Karpas-422 (cell line): ENCODE data around the gene LONP1. TPM values are rescaled to one million over a fixed set of nuclear protein-coding genes. Genes with fewer than 3 reads are reported as not detected.

Experiments used
- DNase-seq: peaks from one replicate; pipeline ENCODE4 v3.0.0-alpha.2; 2015
- H2AFZ ChIP-seq: fragments of 200-600 bp; sonication (generic); 2 replicates; pipeline ENCODE4 v1.6.1; 2014; ENCODE audit warnings: antibody characterized with exemption, low read length, mixed read lengths
- H3K27ac ChIP-seq: fragments of 200-600 bp; sonication (generic); 2 replicates; pipeline ENCODE4 v1.5.1; 2014; ENCODE audit warnings: mild to moderate bottlenecking, low read length, moderate library complexity
- H3K27me3 ChIP-seq: fragments of 200-600 bp; sonication (generic); 2 replicates; pipeline ENCODE4 v1.6.1; 2014; ENCODE audit warnings: low read length, mixed read lengths
- H3K36me3 ChIP-seq: fragments of 200-600 bp; sonication (generic); 2 replicates; pipeline ENCODE4 v1.6.1; 2014; ENCODE audit warnings: low read length, mixed read lengths; ENCODE audit not compliant: insufficient read depth
- H3K4me1 ChIP-seq: fragments of 200-600 bp; sonication (generic); 2 replicates; pipeline ENCODE4 v1.6.1; 2014; ENCODE audit warnings: mild to moderate bottlenecking, low read length, mixed read lengths
- H3K4me2 ChIP-seq: fragments of 200-600 bp; sonication (generic); 2 replicates; pipeline ENCODE4 v1.6.1; 2014; ENCODE audit warnings: low read length, low read depth, mild to moderate bottlenecking; ENCODE audit not compliant: poor library complexity, severe bottlenecking
- H3K4me3 ChIP-seq: fragments of 200-600 bp; sonication (generic); 2 replicates; pipeline ENCODE4 v1.5.1; 2014; ENCODE audit warnings: mild to moderate bottlenecking, antibody characterized with exemption, low read length, mixed read lengths
- H3K79me2 ChIP-seq: fragments of 200-600 bp; sonication (generic); 2 replicates; pipeline ENCODE4 v1.6.1; 2014; ENCODE audit warnings: mild to moderate bottlenecking, low read length, mixed read lengths
- H3K9ac ChIP-seq: fragments of 200-600 bp; sonication (generic); 2 replicates; pipeline ENCODE4 v1.6.0; 2014; ENCODE audit warnings: low read length
- H3K9me2 ChIP-seq: fragments of 200-600 bp; sonication (generic), shearing (Covaris generic); replicated peaks from 2 replicates; pipeline ENCODE4 v1.6.0; 2014; ENCODE audit warnings: mild to moderate bottlenecking, low read length, moderate library complexity; ENCODE audit not compliant: insufficient read depth
- H3K9me3 ChIP-seq: fragments of 300-700, 200-600 bp; sonication (generic); 2 replicates; pipeline ENCODE4 v1.6.1; 2014; ENCODE audit warnings: low read length, mixed read lengths
- H4K20me1 ChIP-seq: fragments of 200-600 bp; sonication (generic); 2 replicates; pipeline ENCODE4 v1.6.1; 2014; ENCODE audit warnings: mild to moderate bottlenecking, antibody characterized with exemption, low read length, low read depth; ENCODE audit not compliant: insufficient read depth
- total RNA-seq: library from RNA; depleted of rRNA; stranded (reverse); fragments of >200 nt; shearing (Covaris generic); gene quantifications from 2 replicates; pipeline ENCODE4 v1.2.3, GENCODE V29; 2014; ENCODE audit warnings: low replicate concordance

The LONP1 gene
- total RNA-seq, 1 experiment from 2014 or later: 65.7 TPM

DNA sequence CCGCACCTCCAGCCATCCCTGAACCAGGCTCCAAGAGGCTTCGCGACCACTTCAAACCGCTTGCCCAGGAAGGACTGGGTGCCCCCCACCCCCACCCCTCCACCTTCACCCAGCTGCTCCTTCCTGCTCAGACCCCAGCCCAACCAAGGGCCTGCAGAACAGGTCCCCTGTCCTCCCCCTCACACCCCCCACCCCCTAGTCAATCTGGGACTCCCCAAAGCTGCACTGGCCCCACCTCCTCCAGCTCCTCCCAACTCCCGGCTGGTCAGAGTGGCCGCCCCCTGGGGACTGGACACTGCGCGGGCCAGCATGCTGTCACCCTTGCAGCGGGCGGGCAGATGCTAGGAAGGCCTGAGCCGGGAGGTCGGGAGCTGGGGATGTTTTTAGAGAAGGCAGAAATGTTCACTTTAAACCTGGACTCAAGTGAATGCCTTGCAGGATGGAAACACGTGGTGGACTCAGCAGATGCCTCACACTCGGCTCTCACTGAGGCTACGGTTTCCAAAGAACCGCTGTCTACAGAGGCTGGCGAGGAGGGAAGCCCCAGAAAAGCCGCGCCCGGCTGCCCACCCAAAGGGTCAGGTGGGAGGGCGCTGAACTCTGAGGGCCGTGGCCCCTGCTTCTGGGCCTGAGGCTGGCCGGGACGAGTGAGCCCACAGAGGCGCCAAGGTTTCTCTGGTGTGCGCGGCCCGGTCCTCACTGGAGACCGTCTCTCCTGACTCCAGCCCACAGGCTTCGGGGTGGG is 21.9 kb downstream of the LONP1 start:
- Histone ChIP-seq H3K79me2 (peaks cover 13% of the 10 kb centered on the region), H3K36me3 (peaks cover 4% of the 10 kb centered on the region; the same call in 1 of the 2 replicates), H2AFZ (no peak overlapping the region), H3K4me2 (no peak overlapping the region), H3K27ac (no peak overlapping the region), H4K20me1 (peaks cover 39% of the 10 kb centered on the region), H3K4me1 (no peaks in the 10 kb centered on the region), H3K9me3 (no peaks in the 10 kb centered on the region), H3K9me2 (no peaks in the 10 kb centered on the region), H3K4me3 (no peak overlapping the region), H3K27me3 (no peaks in the 10 kb centered on the region), H3K9ac (no peak overlapping the region)
- no peak for DNase-seq

DNA sequence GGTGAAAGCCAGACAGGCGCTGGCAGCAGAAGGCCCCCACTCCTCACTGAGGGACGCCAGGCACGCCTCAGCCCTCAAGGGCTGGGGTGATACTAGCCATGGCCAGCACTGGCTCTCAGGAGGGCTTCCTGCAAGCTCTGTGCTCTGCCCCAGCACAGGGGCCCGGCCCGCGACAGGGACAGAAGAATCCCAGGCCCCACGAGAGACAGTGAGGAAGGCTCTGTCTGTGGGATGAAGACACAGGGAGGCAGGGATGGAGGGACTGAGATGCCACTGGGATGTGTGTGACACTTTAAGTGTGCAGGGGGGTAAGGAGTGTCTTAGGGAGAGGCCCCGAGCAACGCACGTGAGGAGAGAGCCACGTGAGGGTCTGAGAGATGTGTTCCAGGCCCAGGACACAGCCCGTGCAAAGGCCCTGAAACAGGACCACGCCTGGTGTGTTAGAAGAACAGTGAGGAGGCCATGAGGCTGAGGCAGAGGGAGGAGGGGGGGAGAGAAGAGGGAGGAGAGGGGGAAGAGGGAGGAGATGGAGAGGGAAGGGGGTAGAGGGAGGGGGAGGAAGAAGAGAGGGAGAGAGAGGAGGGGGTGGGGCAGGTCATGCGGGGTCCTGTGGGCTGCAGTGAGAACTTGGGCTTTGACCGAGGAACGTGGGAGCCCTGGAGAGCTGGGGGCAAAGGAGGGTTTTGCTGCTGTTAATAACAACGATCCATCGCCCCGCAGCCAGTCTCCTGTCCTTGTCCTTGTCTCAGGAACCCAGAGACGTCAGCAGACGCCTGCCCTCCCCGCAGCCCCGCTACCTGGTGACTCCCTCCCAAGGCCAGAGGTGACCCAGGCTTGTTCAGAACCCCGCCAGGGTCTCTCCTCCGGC is 22.7 kb downstream of the LONP1 start:
- Histone ChIP-seq H3K4me3 (no peak overlapping the region), H3K9ac (no peak overlapping the region), H3K4me2 (no peak overlapping the region), H3K9me2 (no peaks in the 10 kb centered on the region), H3K27ac (no peak overlapping the region), H3K27me3 (no peaks in the 10 kb centered on the region), H2AFZ (no peak overlapping the region), H4K20me1 (peaks cover 47% of the 10 kb centered on the region), H3K79me2 (peaks cover 21% of the 10 kb centered on the region), H3K9me3 (no peaks in the 10 kb centered on the region), H3K36me3 (peaks cover 9% of the 10 kb centered on the region; the same call in 1 of the 2 replicates), H3K4me1 (peaks cover 5% of the 10 kb centered on the region)
- peak; percentile 74 for DNase-seq

- Histone ChIP-seq H3K4me2 (no peak overlapping the region), H4K20me1 (peaks cover 55% of the 10 kb centered on the region), H3K9me2 (no peaks in the 10 kb centered on the region), H3K27me3 (no peaks in the 10 kb centered on the region), H3K36me3 (peaks cover 17% of the 10 kb centered on the region), H2AFZ (no peak overlapping the region), H3K4me3 (no peak overlapping the region), H3K9ac (no peak overlapping the region), H3K79me2 (peaks cover 30% of the 10 kb centered on the region), H3K4me1 (peaks cover 12% of the 10 kb centered on the region), H3K27ac (no peak overlapping the region), H3K9me3 (no peaks in the 10 kb centered on the region)
- no peak for DNase-seq
These were observed 23.5 kb downstream of the LONP1 start for GRCh38 chr19:5696196-5697021.

GRCh38 chr19:5695649-5696195 is 24.2 kb downstream of the LONP1 start:
- peaks cover 36% of the 10 kb centered on the region for H3K79me2 ChIP-seq
- no peak overlapping the region for H3K27ac ChIP-seq
- DNase-seq: peak; percentile 60
- no peak overlapping the region for H3K4me2 ChIP-seq
- H3K9me2 ChIP-seq: no peaks in the 10 kb centered on the region
- no peak overlapping the region for H3K9ac ChIP-seq
- H3K36me3 ChIP-seq: peaks cover 23% of the 10 kb centered on the region
- no peak overlapping the region for H3K4me3 ChIP-seq
- no peaks in the 10 kb centered on the region for H3K9me3 ChIP-seq
- H4K20me1 ChIP-seq: peaks cover 61% of the 10 kb centered on the region
- H3K4me1 ChIP-seq: peaks cover 12% of the 10 kb centered on the region
- H3K27me3 ChIP-seq: no peaks in the 10 kb centered on the region
- no peak overlapping the region for H2AFZ ChIP-seq

DNA sequence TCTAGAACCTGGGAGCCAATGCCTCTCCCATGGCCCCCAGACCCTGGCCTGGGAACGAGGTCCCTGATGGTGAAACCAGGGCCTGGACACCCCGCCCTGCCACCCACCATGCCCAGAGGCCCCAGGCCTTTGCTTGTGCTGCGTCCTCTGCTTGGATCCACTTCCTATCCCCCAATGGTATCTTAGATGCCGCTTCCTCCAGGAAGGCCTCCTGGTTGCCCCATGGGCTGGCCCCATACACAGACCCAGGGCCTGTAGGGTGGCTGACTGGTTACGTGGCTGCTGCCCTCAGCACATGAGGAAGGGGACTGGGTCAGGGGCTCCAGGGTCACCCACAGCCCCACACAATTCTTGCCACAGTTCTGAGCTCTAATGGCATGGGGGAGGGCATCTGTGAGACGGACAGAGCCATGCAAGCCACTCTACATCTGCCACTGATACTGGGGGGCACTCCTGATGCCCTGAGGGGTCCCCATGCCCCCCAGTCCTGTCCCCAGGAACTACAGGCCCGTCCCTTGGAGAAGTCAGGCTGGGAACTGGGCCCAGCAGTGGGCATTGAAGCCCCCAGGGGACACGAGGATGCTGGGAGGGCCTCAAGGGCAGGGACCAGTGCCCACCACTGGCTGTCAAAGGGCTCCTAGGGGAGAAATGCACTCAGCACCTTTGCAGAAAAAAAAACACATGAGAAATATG is 24.8 kb downstream of the LONP1 start:
- Histone ChIP-seq H3K27me3 (no peaks in the 10 kb centered on the region), H3K27ac (no peak overlapping the region), H2AFZ (no peak overlapping the region), H3K4me3 (no peak overlapping the region), H3K9me2 (no peaks in the 10 kb centered on the region), H3K79me2 (peaks cover 43% of the 10 kb centered on the region), H3K36me3 (peaks cover 28% of the 10 kb centered on the region), H3K4me2 (no peak overlapping the region), H3K9me3 (no peaks in the 10 kb centered on the region), H3K4me1 (peaks cover 12% of the 10 kb centered on the region), H3K9ac (no peak overlapping the region), H4K20me1 (peaks cover 63% of the 10 kb centered on the region)
- DNase-seq: no peak

DNA sequence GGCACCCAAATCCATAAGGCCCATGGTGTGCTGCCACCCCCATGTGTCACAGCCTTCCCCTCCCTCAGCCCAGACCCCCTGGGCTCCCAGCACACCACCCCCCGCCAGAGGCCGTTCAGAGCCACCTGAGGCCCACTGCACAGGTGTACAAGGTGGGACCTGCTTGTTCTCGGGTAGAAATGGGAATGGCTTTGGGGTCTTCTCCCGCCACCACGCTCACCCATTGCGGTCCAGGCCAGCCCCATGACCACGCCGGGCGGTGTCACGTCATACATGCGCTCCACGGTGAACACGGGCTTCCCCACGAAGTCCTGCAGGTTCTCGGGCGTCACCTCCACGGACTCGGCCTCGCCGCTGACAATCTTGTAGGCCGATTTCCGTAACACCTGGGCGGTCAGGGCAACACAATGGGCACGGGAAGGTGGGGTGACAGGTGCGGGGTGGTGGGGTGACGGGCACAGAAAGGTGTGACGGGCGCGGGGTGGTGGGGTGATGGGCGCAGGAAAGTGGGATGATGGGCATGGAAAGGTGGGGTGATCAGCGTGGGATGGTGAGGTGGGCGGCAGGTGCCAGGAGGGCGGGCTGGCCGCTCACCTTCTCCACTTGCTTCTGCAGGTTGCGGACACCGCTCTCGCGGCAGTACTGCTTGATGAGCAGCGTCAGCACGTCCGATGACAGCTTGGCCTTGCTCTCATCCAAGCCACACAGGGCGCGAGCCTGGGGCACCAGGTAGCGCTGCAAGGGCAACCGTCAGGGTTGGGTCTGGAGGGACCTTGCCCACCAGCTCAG is 25.6 kb downstream of the LONP1 start:
- Histone ChIP-seq H3K4me2 (no peak overlapping the region), H3K79me2 (peaks cover 43% of the 10 kb centered on the region), H2AFZ (no peak overlapping the region)

More for the DNA sequence above, 25.6 kb downstream of the LONP1 start:
- DNase-seq: no peak
- Histone ChIP-seq H3K4me1 (peaks cover 15% of the 10 kb centered on the region), H3K4me3 (no peak overlapping the region), H3K27me3 (no peaks in the 10 kb centered on the region), H3K27ac (no peak overlapping the region), H4K20me1 (peaks cover 63% of the 10 kb centered on the region), H3K9me3 (no peaks in the 10 kb centered on the region), H3K9ac (no peak overlapping the region), H3K36me3 (peaks cover 28% of the 10 kb centered on the region), H3K9me2 (no peaks in the 10 kb centered on the region)
